ENCODE data around the gene MEI1.

DNA sequence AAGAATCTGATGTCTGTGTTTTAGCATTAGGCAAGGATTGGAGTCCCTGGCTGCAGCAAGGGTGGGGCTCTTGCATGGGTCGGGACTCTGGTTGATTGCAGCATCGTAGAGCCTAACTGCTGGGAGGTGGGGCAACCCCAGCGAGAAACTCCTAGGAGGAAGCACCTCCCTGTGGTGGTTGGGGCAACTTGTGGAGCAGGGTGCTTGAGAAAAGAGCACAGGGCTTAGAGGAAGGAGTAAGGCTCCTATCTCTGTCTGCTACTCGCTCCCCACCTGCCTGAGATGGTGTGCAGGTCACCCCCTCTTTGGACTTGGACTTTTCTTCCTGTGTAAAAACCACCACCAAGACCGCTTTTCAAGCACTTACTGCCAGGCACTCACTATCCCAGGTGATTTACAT lies 149.2 kb downstream of the MEI1 start:
- TF ChIP-seq, protein P1, sequence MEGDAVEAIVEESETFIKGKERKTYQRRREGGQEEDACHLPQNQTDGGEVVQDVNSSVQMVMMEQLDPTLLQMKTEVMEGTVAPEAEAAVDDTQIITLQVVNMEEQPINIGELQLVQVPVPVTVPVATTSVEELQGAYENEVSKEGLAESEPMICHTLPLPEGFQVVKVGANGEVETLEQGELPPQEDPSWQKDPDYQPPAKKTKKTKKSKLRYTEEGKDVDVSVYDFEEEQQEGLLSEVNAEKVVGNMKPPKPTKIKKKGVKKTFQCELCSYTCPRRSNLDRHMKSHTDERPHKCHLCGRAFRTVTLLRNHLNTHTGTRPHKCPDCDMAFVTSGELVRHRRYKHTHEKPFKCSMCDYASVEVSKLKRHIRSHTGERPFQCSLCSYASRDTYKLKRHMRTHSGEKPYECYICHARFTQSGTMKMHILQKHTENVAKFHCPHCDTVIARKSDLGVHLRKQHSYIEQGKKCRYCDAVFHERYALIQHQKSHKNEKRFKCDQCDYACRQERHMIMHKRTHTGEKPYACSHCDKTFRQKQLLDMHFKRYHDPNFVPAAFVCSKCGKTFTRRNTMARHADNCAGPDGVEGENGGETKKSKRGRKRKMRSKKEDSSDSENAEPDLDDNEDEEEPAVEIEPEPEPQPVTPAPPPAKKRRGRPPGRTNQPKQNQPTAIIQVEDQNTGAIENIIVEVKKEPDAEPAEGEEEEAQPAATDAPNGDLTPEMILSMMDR (conservative IDR thresholded peaks at IDR 0.05), result no peak
- no peak for TF ChIP-seq ZFX (IDR thresholded peaks at IDR 0.05)

Data from C4-2B (cell line).